Measurements from ENCODE around the gene GLCE. TPM values are rescaled to one million over a fixed set of nuclear protein-coding genes. Genes with fewer than 3 reads are reported as not detected.
A peak's percentile ranks its signal among the peaks of the same experiment; 100 is the strongest.

The GLCE gene
- total RNA-seq, 1 donor from 2014 or later, result 23.8 TPM

DNA sequence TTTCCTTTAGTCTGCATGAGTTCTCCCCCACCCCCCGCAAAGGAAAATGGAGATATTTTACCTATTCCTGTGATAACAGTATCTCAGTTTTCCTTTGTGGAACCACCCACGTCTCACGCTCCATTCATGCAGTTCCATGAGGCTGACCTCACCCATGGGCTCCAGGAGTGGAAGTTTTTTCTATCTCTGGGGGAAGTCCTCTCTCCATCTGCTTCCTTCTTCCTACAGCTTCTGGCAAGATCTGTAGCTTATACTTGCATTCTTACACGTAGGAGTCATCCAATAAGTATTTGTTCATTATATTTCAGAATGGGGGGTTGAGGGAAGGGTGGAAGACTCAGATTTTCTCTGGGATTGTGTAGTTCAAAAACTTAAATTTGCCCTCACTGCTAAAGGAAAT, 5.8 kb upstream of the GLCE start:
- intact Hi-C loops (cut with DNase I), result no loop called here
- TF ChIP-seq CTCF (IDR thresholded peaks at IDR 0.05), result no peak
- Histone ChIP-seq H3K9me3 (no peaks in the 10 kb centered on the region), H3K4me1 (no peaks in the 10 kb centered on the region), H3K36me3 (no peaks in the 10 kb centered on the region), H3K27me3 (no peaks in the 10 kb centered on the region), H3K4me3 (no peak overlapping the region), H3K27ac (no peak overlapping the region)
- ATAC-seq (no peak), DNase-seq (no peak)

DNA sequence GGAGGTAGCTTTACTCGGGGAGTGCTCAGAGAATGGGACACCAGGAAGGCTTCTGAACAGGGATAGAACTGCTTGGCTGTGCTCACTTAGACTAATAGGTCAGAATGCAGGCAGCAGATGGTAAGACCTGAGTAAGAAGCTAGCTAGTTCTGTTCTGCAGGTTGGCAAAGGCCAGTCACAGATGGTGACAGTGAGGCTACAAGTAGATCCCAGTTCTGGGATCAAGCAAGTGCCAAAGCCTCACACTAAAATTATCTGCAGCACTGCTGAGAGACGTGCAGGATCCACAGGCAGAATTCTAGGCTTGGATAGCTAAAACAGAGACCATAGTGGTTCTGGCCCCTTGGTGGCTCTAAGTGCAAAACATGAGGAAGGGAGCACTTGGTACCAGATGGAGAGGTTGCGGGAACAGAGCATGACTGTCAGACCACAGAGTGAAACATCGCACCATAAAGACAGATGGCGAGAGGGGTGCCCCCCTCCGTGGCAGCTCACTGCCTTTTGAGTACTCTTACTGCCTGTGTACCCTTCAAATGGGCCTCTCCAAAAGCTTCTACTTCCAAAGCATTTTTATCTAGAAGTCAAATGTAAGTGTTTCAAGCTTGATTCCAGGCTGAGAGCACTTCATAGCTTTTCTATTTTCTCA, 3.6 kb upstream of the GLCE start:
- no peak for ATAC-seq
- intact Hi-C loops (cut with DNase I), result no loop called here
- TF ChIP-seq CTCF (IDR thresholded peaks at IDR 0.05), result no peak
- H3K9me3 ChIP-seq, result no peaks in the 10 kb centered on the region
- peaks cover 3% of the 10 kb centered on the region for H3K4me1 ChIP-seq
- no peak overlapping the region for H3K27ac ChIP-seq
- H3K27me3 ChIP-seq, result no peaks in the 10 kb centered on the region
- no peak overlapping the region for H3K4me3 ChIP-seq
- no peaks in the 10 kb centered on the region for H3K36me3 ChIP-seq
- no peak for DNase-seq

DNA sequence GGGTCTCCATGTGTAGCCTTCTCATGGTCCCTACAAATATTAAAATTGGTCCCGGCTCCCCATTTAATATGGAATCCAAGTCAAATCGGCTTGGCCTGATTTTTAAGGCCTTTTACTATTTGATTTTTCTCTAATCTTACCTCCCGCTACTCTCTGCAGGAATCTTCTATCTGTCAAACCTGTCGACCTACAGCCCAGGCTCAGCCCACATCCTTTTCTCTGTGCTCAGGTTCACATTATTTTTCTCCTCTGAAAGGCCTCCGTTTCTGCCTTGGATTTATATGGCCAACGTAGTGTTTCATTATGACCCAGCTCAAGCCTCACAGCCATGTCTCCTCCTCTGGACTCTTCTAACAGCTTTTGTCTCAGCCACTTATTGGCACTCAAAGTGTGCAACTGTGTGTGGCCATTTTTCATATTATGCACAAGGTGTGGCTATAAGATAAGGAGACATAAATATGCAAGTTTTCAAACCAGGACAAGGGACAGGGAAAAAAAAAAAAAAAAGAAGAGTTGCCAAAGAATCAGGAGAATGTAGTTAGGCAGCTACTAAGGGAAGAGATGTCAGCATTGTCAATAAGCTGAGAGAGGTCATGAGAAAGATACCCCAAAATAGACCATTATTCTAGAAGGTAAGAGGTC, 2.1 kb upstream of the GLCE start:
- no peak for ATAC-seq
- H3K27me3 ChIP-seq, result no peaks in the 10 kb centered on the region

GRCh38 chr15:69158843-69159240, 1.6 kb upstream of the GLCE start:
- ATAC-seq (no peak), DNase-seq (no peak)
- Histone ChIP-seq H3K36me3 (no peaks in the 10 kb centered on the region), H3K27me3 (no peaks in the 10 kb centered on the region), H3K9me3 (no peaks in the 10 kb centered on the region), H3K4me1 (peaks cover 8% of the 10 kb centered on the region), H3K4me3 (no peak overlapping the region), H3K27ac (no peak overlapping the region)
- no peak for TF ChIP-seq CTCF (IDR thresholded peaks at IDR 0.05)
- intact Hi-C loops (cut with DNase I), result no loop called here

More for the DNA sequence above, 2.1 kb upstream of the GLCE start:
- no peak for TF ChIP-seq CTCF (IDR thresholded peaks at IDR 0.05)
- Histone ChIP-seq H3K4me1 (peaks cover 8% of the 10 kb centered on the region), H3K36me3 (no peaks in the 10 kb centered on the region), H3K4me3 (no peak overlapping the region), H3K27ac (no peak overlapping the region), H3K9me3 (no peaks in the 10 kb centered on the region)
- intact Hi-C loops (cut with DNase I), result no loop called here
- no peak for DNase-seq

- Histone ChIP-seq H3K36me3 (no peaks in the 10 kb centered on the region), H3K4me3 (peak overlapping the region; percentile 88), H3K27me3 (no peaks in the 10 kb centered on the region), H3K9me3 (no peaks in the 10 kb centered on the region), H3K27ac (peak overlapping the region; percentile 85), H3K4me1 (peaks cover 8% of the 10 kb centered on the region)
- intact Hi-C loops (cut with DNase I), result no loop called here
- no peak for ATAC-seq
- DNase-seq, result no peak
- no peak for TF ChIP-seq CTCF (IDR thresholded peaks at IDR 0.05)
Measured at GRCh38 chr15:69159805-69160140, 662 bp upstream of the GLCE start.
